ENCODE results near the gene CCDC40. TPM values are rescaled to one million over a fixed set of nuclear protein-coding genes. Genes with fewer than 3 reads are reported as not detected.

CCDC40 gene
- total RNA-seq, 1 donor = 8.3 TPM

DNA sequence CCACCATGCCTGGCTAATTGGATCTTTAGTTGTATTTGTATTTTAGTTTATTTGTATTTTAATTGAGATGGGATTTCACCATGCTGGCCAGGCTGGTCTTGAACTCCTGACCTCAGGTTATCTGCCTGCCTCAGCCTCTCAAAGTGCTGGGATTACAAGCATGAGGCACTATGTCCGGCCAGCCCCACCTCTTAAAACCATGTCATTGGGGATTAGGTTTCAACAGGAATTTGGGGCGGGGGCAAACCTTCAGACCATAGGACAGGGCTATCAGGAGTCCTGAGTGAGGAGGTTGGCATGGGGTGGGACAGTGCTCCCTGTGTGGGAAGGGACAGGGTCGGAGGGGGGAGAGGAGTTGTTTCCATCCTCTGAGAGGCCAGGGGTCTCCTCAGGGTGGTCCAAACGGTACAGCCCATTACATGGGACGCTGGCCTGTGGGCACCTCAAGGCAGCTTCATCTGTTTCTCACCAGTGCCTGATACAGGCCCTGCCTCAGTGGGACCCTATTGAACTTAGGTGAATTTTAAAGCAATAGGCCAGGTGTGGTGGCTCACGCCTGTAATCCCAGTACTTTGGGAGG lies 86.6 kb downstream of the CCDC40 start:
- TF ChIP-seq, protein P1, sequence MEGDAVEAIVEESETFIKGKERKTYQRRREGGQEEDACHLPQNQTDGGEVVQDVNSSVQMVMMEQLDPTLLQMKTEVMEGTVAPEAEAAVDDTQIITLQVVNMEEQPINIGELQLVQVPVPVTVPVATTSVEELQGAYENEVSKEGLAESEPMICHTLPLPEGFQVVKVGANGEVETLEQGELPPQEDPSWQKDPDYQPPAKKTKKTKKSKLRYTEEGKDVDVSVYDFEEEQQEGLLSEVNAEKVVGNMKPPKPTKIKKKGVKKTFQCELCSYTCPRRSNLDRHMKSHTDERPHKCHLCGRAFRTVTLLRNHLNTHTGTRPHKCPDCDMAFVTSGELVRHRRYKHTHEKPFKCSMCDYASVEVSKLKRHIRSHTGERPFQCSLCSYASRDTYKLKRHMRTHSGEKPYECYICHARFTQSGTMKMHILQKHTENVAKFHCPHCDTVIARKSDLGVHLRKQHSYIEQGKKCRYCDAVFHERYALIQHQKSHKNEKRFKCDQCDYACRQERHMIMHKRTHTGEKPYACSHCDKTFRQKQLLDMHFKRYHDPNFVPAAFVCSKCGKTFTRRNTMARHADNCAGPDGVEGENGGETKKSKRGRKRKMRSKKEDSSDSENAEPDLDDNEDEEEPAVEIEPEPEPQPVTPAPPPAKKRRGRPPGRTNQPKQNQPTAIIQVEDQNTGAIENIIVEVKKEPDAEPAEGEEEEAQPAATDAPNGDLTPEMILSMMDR (IDR thresholded peaks at IDR 0.05; ENCODE audit: extremely low read depth, low read depth, low read length) = no peak
- Histone ChIP-seq H3K4me2 (ENCODE audit: insufficient read depth, low read length) (no peak overlapping the region), H3K27ac (ENCODE audit: low read depth, low read length) (no peak overlapping the region), H3K79me2 (ENCODE audit: insufficient read depth, low read length) (no peaks in the 10 kb centered on the region), H3K9me3 (ENCODE audit: low read depth, low read length) (no peaks in the 10 kb centered on the region), H3K36me3 (ENCODE audit: insufficient read depth, low read length) (no peaks in the 10 kb centered on the region), H3K4me3 (ENCODE audit: insufficient read depth, low read length) (no peak overlapping the region), H3K4me1 (ENCODE audit: insufficient read depth, low read length) (peaks cover 6% of the 10 kb centered on the region), H3K27me3 (ENCODE audit: insufficient read depth, low read length) (peaks cover 4% of the 10 kb centered on the region), H2AFZ (ENCODE audit: low read length) (no peak overlapping the region), H4K20me1 (ENCODE audit: insufficient read depth, low read length) (no peaks in the 10 kb centered on the region)
- peak; percentile 18 for DNase-seq (ENCODE audit: insufficient read length, low spot score, missing footprints)

DNA sequence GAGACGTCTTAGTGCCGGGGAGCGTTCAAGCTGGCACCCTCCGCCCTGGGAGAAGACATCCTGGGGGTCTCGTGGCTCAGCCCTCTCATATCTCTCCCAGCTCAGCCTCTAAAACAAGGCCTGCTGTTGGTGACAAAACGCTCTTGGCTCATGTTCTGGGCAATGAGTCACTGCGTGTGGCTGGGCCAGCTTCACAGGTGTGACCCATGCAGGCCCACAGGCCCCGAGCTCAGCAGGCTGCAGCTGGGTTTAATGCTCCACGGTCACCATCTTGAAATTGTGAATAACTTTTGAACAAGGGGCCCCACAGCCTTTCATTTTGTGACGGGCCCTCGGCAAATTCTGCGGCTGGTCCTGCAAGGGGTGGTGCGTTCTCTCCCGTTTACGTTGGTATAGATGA lies 87.3 kb downstream of the CCDC40 start:
- peak; percentile 69 for DNase-seq (ENCODE audit: insufficient read length, low spot score, missing footprints)
- H3K27me3 ChIP-seq (ENCODE audit: insufficient read depth, low read length) = peaks cover 7% of the 10 kb centered on the region
- no peak overlapping the region for H3K4me3 ChIP-seq (ENCODE audit: insufficient read depth, low read length)
- no peak overlapping the region for H3K27ac ChIP-seq (ENCODE audit: low read depth, low read length)
- H2AFZ ChIP-seq (ENCODE audit: low read length) = no peak overlapping the region
- no peaks in the 10 kb centered on the region for H3K79me2 ChIP-seq (ENCODE audit: insufficient read depth, low read length)
- no peaks in the 10 kb centered on the region for H3K36me3 ChIP-seq (ENCODE audit: insufficient read depth, low read length)
- no peaks in the 10 kb centered on the region for H4K20me1 ChIP-seq (ENCODE audit: insufficient read depth, low read length)
- no peaks in the 10 kb centered on the region for H3K9me3 ChIP-seq (ENCODE audit: low read depth, low read length)
- no peak overlapping the region for H3K4me2 ChIP-seq (ENCODE audit: insufficient read depth, low read length)
- H3K4me1 ChIP-seq (ENCODE audit: insufficient read depth, low read length) = peaks cover 6% of the 10 kb centered on the region
- TF ChIP-seq, protein P1 (IDR thresholded peaks at IDR 0.05; ENCODE audit: extremely low read depth, low read depth, low read length) = no peak

DNA sequence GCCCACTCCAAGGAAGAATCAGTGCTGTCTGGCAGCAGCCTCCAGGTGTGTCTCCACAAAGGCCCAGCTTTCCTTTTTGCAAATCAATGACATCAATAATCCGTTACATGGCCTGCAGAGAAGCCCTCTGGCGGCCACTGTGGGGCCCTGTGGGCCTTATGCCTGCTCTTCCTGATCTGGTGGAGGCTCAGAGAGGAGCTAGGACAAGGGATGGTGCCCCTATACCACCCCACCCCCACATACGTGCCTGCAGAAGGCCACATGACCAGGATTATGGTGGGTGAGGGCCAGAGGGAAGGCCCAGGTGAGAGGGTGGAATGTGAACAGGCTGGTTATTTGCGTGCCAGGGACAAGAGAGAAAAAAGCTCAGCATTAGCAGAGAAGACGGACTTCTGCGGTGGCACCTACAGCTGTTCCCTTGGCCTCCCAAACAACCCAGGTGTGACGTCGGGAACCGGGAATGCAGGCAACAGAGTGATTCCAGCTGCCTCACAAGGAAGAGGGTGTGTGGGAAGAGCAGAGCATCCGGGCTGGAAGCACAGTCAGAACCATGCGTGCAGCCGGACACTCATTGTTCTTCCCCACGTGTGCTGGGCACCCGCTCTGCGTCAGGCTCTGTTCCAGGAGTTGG lies 88.0 kb downstream of the CCDC40 start:
- Histone ChIP-seq H3K27ac (ENCODE audit: low read depth, low read length) (no peak overlapping the region), H4K20me1 (ENCODE audit: insufficient read depth, low read length) (no peaks in the 10 kb centered on the region), H3K4me1 (ENCODE audit: insufficient read depth, low read length) (peaks cover 6% of the 10 kb centered on the region), H3K79me2 (ENCODE audit: insufficient read depth, low read length) (no peaks in the 10 kb centered on the region), H3K27me3 (ENCODE audit: insufficient read depth, low read length) (peaks cover 7% of the 10 kb centered on the region), H3K4me2 (ENCODE audit: insufficient read depth, low read length) (no peak overlapping the region), H3K36me3 (ENCODE audit: insufficient read depth, low read length) (no peaks in the 10 kb centered on the region), H3K9me3 (ENCODE audit: low read depth, low read length) (no peaks in the 10 kb centered on the region), H3K4me3 (ENCODE audit: insufficient read depth, low read length) (no peak overlapping the region), H2AFZ (ENCODE audit: low read length) (no peak overlapping the region)
- peak; percentile 84 for DNase-seq (ENCODE audit: insufficient read length, low spot score, missing footprints)
- TF ChIP-seq, protein P1 (IDR thresholded peaks at IDR 0.05; ENCODE audit: extremely low read depth, low read depth, low read length) = peak; percentile 56

DNA sequence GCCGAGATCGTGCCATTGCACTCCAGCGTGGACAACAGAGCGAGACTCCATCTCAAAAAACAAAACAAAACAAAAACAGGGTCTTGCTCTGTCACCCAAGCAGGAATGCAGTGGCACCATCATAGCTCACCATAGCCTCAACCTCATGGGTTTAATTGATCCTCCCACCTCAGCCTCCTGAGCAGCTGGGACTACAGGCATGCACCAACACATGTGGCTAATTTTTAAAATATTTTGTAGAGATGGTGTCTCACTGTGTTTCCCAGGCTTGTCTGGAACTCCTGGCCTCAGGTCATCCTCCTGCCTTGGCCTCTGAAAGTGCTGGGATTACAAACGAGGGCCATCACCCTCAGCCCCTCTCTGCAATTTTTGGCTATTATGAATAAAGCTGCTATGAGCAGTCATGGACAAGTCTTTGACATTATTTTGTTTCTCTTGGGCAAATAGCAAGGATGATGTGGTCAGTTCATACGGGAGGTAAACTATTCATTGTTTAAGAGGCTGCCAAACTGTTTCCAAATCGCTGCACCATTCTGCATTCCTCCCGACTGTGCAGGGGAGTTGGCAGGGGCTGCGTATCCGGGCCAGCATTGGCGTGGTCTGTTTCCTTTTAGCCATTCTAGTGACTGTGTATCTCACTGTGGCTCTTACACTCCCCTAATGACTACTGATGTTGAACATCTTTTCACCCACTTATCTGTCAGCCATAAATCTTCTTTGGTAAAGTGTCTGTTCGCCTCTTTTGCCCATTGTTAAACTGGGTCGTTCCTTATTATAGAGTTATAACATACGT lies 89.4 kb downstream of the CCDC40 start:
- Histone ChIP-seq H3K4me1 (ENCODE audit: insufficient read depth, low read length) (peaks cover 6% of the 10 kb centered on the region), H3K4me2 (ENCODE audit: insufficient read depth, low read length) (peak overlapping the region; percentile 35), H2AFZ (ENCODE audit: low read length) (no peak overlapping the region), H3K27ac (ENCODE audit: low read depth, low read length) (peak overlapping the region; percentile 23), H3K27me3 (ENCODE audit: insufficient read depth, low read length) (peaks cover 7% of the 10 kb centered on the region), H4K20me1 (ENCODE audit: insufficient read depth, low read length) (no peaks in the 10 kb centered on the region), H3K4me3 (ENCODE audit: insufficient read depth, low read length) (no peak overlapping the region), H3K9me3 (ENCODE audit: low read depth, low read length) (no peaks in the 10 kb centered on the region), H3K79me2 (ENCODE audit: insufficient read depth, low read length) (no peaks in the 10 kb centered on the region), H3K36me3 (ENCODE audit: insufficient read depth, low read length) (no peaks in the 10 kb centered on the region)
- TF ChIP-seq, protein P1 (IDR thresholded peaks at IDR 0.05; ENCODE audit: extremely low read depth, low read depth, low read length) = no peak
- DNase-seq (ENCODE audit: insufficient read length, low spot score, missing footprints) = peak; percentile 82
